PC-3 (cell line): Measurements from ENCODE around the gene CDH4.
"Not testable (repeated sequence)": the region's sequence is repeated elsewhere in the genome, so short reads cannot be mapped to it uniquely, and the experiment has no call there.

Experiments
- CTCF ChIP-seq: fragments of 300-600 bp; sonication (generic); conservative IDR thresholded peaks from 2 replicates; pipeline ENCODE4 v1.5.1; 2017; ENCODE audit warnings: antibody characterized with exemption, low read depth, mild to moderate bottlenecking, low read length
- EZH2phosphoT487 ChIP-seq: fragments of 300-600 bp; sonication (generic); IDR thresholded peaks from 2 replicates; pipeline ENCODE4 v1.6.1; 2018; ENCODE audit warnings: mild to moderate bottlenecking, antibody characterized with exemption, low read length, borderline replicate concordance

GRCh38 chr20:61948056-61948455 lies 696.0 kb downstream of the CDH4 start:
- TF ChIP-seq CTCF, EZH2phosphoT487: not testable (repeated sequence)
